CD14-positive monocyte (primary cell): ENCODE results near the gene CDH4. TPM values are rescaled to one million over a fixed set of nuclear protein-coding genes. Genes with fewer than 3 reads are reported as not detected.

Source experiments
- DNase-seq, 3 donors: peaks; one replicate each; pipeline ENCODE4 v3.0.0-alpha.2; 2011 to 2022
- H2AFZ ChIP-seq: 2 replicates; pipeline ENCODE4 v1.6.0; 2012; ENCODE audit warnings: mild to moderate bottlenecking, low read depth, low read length, inconsistent platforms; ENCODE audit not compliant: insufficient read depth, poor library complexity, severe bottlenecking
- H3K27ac ChIP-seq, 2 donors: 1 replicate in 1 of 2; 2 replicates in 1 of 2; pipeline ENCODE4 v1.5.1; 2012 to 2013; ENCODE audit warnings: low read length in 2 of 2, control low read depth in 1 of 2, inconsistent platforms in 1 of 2, low read depth in 1 of 2, mild to moderate bottlenecking in 1 of 2
- H3K27me3 ChIP-seq, 2 donors: one replicate each; pipeline versions ENCODE4 v1.6.0 to v1.6.1; 2011 to 2013; ENCODE audit warnings: low read length in 2 of 2; ENCODE audit not compliant: control insufficient read depth in 2 of 2, insufficient read depth in 2 of 2
- H3K36me3 ChIP-seq, 2 donors: replicated peaks in 1 of 2; 1 replicate in 1 of 2; 2 replicates in 1 of 2; pipeline versions ENCODE4 v1.5.1 to v1.6.1; 2012 to 2013; ENCODE audit warnings: low read length in 2 of 2, control low read depth in 1 of 2, inconsistent platforms in 1 of 2, mild to moderate bottlenecking in 1 of 2; ENCODE audit not compliant: insufficient read depth in 2 of 2, control insufficient read depth in 1 of 2
- H3K4me1 ChIP-seq, 2 donors: 1 replicate in 1 of 2; 2 replicates in 1 of 2; pipeline versions ENCODE4 v1.5.1 to v1.6.1; 2012 to 2013; ENCODE audit warnings: low read length in 2 of 2, control low read depth in 1 of 2, inconsistent platforms in 1 of 2, mild to moderate bottlenecking in 1 of 2, moderate library complexity in 1 of 2; ENCODE audit not compliant: insufficient read depth in 2 of 2, control insufficient read depth in 1 of 2
- H3K4me2 ChIP-seq: replicated peaks from 2 replicates; pipeline ENCODE3; 2012; ENCODE audit warnings: low read length, moderate library complexity, mild to moderate bottlenecking; ENCODE audit not compliant: poor library complexity, severe bottlenecking; ENCODE audit errors: extremely low read depth
- H3K4me3 ChIP-seq, 3 experiments: fragments of 200-600 bp in 1 of 3; sonication (generic) in 1 of 3; replicated peaks in 1 of 3; 1 replicate in 2 of 3; 2 replicates in 1 of 3; pipeline ENCODE4 v1.5.1; 2011 to 2013; ENCODE audit warnings: low read length in 3 of 3, mild to moderate bottlenecking in 3 of 3, control low read depth in 2 of 3, low read depth in 2 of 3, inconsistent platforms in 1 of 3, moderate library complexity in 1 of 3
- H3K79me2 ChIP-seq: 2 replicates; pipeline ENCODE4 v1.6.0; 2012; ENCODE audit warnings: mild to moderate bottlenecking, control low read depth, inconsistent platforms, low read length, moderate library complexity; ENCODE audit not compliant: insufficient read depth
- H3K9ac ChIP-seq: 2 replicates; pipeline ENCODE4 v1.6.0; 2017; ENCODE audit warnings: low read length, mild to moderate bottlenecking; ENCODE audit not compliant: insufficient read depth, poor library complexity, severe bottlenecking
- H3K9me3 ChIP-seq, 2 donors: replicated peaks in 1 of 2; 1 replicate in 1 of 2; 2 replicates in 1 of 2; pipeline versions ENCODE4 v1.5.1 to v1.6.1; 2012 to 2013; ENCODE audit warnings: low read length in 2 of 2, control low read depth in 1 of 2; ENCODE audit not compliant: control insufficient read depth in 1 of 2, insufficient read depth in 1 of 2
- H4K20me1 ChIP-seq: 2 replicates; pipeline ENCODE4 v1.6.0; 2012; ENCODE audit warnings: mild to moderate bottlenecking, low read length, control low read depth, moderate library complexity; ENCODE audit not compliant: insufficient read depth
- H3K27ac Mint-ChIP-seq, 7 donors: one replicate each; pipeline ENCODE4 v1.8.0; 2020; ENCODE audit warnings: mild to moderate bottlenecking in 7 of 7, mixed read lengths in 7 of 7, moderate library complexity in 6 of 7, inconsistent platforms in 2 of 7
- H3K27me3 Mint-ChIP-seq, 3 donors: one replicate each; pipeline ENCODE4 v1.8.0; 2021 to 2022; ENCODE audit warnings: low read depth in 3 of 3, mild to moderate bottlenecking in 3 of 3, mixed read lengths in 3 of 3, moderate library complexity in 3 of 3, inconsistent platforms in 1 of 3
- H3K36me3 Mint-ChIP-seq, 2 donors: one replicate each; pipeline ENCODE4 v1.8.0; 2020; ENCODE audit warnings: mixed read lengths in 2 of 2, inconsistent platforms in 1 of 2, mild to moderate bottlenecking in 1 of 2
- H3K4me1 Mint-ChIP-seq: one replicate; pipeline ENCODE4 v1.8.0; 2020; ENCODE audit warnings: mild to moderate bottlenecking, mixed read lengths
- H3K4me3 Mint-ChIP-seq, 2 donors: one replicate each; pipeline ENCODE4 v1.8.0; 2020; ENCODE audit warnings: mild to moderate bottlenecking in 2 of 2, mixed read lengths in 2 of 2, moderate library complexity in 1 of 2
- H3K9me3 Mint-ChIP-seq, 7 donors: one replicate each; pipeline ENCODE4 v1.8.0; 2020 to 2022; ENCODE audit warnings: mixed read lengths in 7 of 7, mild to moderate bottlenecking in 6 of 7, moderate library complexity in 6 of 7, inconsistent platforms in 2 of 7
- CTCF ChIP-seq: fragments of 200-600 bp; IDR thresholded peaks from one replicate; pipeline ENCODE4 v1.8.0; 2022; ENCODE audit warnings: antibody characterized with exemption, mild to moderate bottlenecking
- WGBS: methylation state at CpG from one replicate; pipeline ENCODE4 v1.1.5; 2013; ENCODE audit warnings: missing lambda C conversion rate; ENCODE audit not compliant: insufficient coverage; 5-methylcytosine and 5-hydroxymethylcytosine counted together
- intact Hi-C, 2 donors: fragments of 100-400 bp; cut with micrococcal nuclease; formaldehyde crosslinking; loops; one replicate each; pipeline versions ENCODE4 v1.15.0 to v1.15.1; 2023
- polyA plus RNA-seq, 3 donors: library from polyadenylated mRNA; depleted of rRNA in 1 of 3; unstranded in 2 of 3; stranded (reverse) in 1 of 3; fragments of 300-500 nt in 2 of 3; fragments of >200 nt in 1 of 3; fragmentation: Illumina TruSeq in 2 of 3; gene quantifications; 1 replicate in 2 of 3; 2 replicates in 1 of 3; pipeline ENCODE4 v1.2.3, GENCODE V29; 2012 to 2021

The CDH4 gene
- polyA plus RNA-seq, 3 donors, result not detected

DNA sequence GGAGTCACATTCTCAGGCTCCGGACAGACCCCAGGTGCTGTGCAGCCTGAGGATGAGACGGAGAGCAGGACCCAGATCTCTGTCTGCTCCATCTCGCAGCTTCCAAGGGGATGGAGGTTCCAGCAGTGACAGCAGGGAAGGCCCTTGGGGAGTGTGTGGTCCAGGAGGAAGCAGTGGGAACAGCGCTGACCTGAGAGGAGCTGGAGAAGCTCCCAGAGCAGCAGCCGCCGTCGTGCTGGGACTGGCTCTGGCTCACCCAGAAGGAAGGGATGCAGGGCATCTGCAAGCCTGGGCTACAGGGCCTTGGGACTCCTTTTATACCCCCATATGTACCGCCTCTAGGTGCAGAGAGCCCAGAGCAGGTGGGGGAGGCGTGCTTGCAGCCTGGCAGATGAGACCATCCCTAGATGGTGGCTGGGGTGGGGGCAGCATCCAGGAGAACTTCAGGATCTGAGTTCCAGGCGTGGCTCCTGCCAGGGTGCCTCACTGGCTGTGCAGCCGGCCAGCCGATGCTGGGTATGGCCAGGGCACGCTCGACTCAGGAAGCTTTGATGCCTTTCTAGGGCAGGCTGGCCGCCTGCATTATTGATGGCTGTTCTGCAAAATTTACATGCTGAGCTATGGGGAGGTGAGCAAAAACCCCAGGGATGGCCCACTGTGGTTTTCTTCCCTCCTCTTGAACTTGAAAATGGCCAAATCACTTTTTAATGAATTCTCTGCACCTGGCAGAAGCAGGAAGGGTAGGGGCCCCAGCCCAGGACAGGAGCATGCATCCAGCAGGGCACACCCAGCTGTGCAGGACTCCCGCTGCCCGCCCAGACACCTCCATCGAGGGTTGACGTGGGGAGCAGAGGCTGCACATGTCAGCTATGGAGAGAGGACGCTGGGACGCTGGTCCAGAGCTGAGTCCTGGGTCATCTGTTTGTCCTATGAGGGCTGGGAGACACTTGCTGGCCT is 634.0 kb downstream of the CDH4 start:
- H3K4me3 Mint-ChIP-seq, result no peak overlapping the region
- Histone ChIP-seq H2AFZ (no peak overlapping the region), H3K79me2 (no peaks in the 10 kb centered on the region), H3K9ac (no peak overlapping the region), H3K9me3 (peaks cover 0 to 31% of the 10 kb centered on the region in 2 donors), H4K20me1 (no peaks in the 10 kb centered on the region), H3K27me3 (no peaks in the 10 kb centered on the region), H3K36me3 (no peaks in the 10 kb centered on the region), H3K4me1 (no peaks in the 10 kb centered on the region), H3K4me2 (no peak overlapping the region), H3K4me3 (no peak overlapping the region), H3K27ac (no peak overlapping the region)
- peaks cover 8 to 31% (median 15%) of the 10 kb centered on the region in 7 donors for H3K9me3 Mint-ChIP-seq
- H3K36me3 Mint-ChIP-seq, result no peaks in the 10 kb centered on the region
- H3K4me1 Mint-ChIP-seq, result no peaks in the 10 kb centered on the region
- peaks cover 7 to 9% (median 8%) of the 10 kb centered on the region in 3 donors for H3K27me3 Mint-ChIP-seq
- peak overlapping the region in 1 of 7 donors; percentile 16 for H3K27ac Mint-ChIP-seq
- intact Hi-C loops, result loop anchor here in 1 of 2 donors (2.0 kb wide), 1 partner anchor 113 kb away; no protein-coding TSS in a partner anchor
- no peak for TF ChIP-seq CTCF
- no peak for DNase-seq
- WGBS, result 95% methylated on average over 19 of the region's 21 CpGs

- H3K36me3 ChIP-seq, result no peaks in the 10 kb centered on the region
- no peak overlapping the region for H2AFZ ChIP-seq
- peaks cover 8 to 24% (median 17%) of the 10 kb centered on the region in 7 donors for H3K9me3 Mint-ChIP-seq
- no peaks in the 10 kb centered on the region for H3K36me3 Mint-ChIP-seq
- no peaks in the 10 kb centered on the region for H4K20me1 ChIP-seq
- no peaks in the 10 kb centered on the region for H3K4me1 Mint-ChIP-seq
- 55% methylated on average over 15 of the region's 21 CpGs for WGBS
- no peak overlapping the region for H3K4me3 Mint-ChIP-seq
- peaks cover 0 to 30% of the 10 kb centered on the region in 2 donors for H3K9me3 ChIP-seq
- H3K27ac Mint-ChIP-seq, result no peak overlapping the region
- no peaks in the 10 kb centered on the region for H3K4me1 ChIP-seq
- no peak overlapping the region for H3K9ac ChIP-seq
- intact Hi-C loops, result loop anchor here in 1 of 2 donors (2.0 kb wide), 1 partner anchor 114 kb away; no protein-coding TSS in a partner anchor
- H3K4me2 ChIP-seq, result no peak overlapping the region
- H3K4me3 ChIP-seq, result no peak overlapping the region
- TF ChIP-seq CTCF, result peak; percentile 63
- peaks cover 5 to 9% (median 8%) of the 10 kb centered on the region in 3 donors for H3K27me3 Mint-ChIP-seq
- H3K79me2 ChIP-seq, result no peaks in the 10 kb centered on the region
- DNase-seq, result no peak
- H3K27ac ChIP-seq, result no peak overlapping the region
- H3K27me3 ChIP-seq, result no peaks in the 10 kb centered on the region
These were observed 634.9 kb downstream of the CDH4 start for GRCh38 chr20:61886721-61887595.
